ENCODE measurements around the gene SPDYE5.

The SPDYE5 gene

GRCh38 chr7:75546237-75547015 is 54.3 kb downstream of the SPDYE5 start:
- no peak for DNase-seq

All from SHP77 treated with DMSO at 0.1 percent for 48 hours (cell line).